ENCODE results near the gene GREB1.

Gene GREB1

DNA sequence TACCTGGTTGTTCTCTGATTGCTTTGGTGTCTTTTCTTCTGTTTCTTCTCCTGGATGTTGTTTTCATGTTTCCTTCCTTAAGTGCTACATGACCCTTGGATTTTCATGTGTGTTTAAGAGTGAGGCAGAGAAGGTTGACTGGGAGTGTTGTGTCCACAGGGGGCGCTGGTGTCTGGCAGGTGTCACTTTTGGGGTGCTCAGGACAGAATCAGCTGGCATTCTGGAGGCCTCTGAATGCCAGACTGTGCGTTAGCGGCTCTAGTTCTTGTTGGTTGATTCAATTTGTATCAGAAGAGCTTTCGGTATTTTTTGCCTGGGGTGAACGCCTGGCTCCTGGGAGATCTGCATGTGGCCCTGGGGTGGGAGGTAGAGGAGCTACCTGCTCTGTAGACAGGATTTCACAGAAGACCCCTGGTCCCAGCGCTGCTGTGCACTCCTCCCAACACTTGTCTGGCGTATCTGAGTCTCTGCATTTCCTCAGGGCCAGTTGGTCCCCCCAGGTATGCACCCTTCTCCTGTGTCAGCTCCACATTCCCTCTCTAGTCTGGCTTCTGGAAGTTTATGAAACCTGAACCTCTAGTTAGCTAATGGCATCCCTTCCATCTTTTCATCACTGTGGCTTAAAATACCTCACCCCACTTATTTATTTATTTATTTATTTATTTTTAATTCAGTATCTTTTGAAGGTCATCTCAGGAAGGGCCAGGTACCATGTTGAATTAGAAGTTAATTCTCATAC is 1.1 kb downstream of the GREB1 start:
- no peak for DNase-seq
- in situ Hi-C loops (cut with HindIII; ENCODE audit: low pct_ligation_motif_present, low pct_unique_long_range_greater_than_20kb, low sequenced_read_pairs): no loop called here

DNA sequence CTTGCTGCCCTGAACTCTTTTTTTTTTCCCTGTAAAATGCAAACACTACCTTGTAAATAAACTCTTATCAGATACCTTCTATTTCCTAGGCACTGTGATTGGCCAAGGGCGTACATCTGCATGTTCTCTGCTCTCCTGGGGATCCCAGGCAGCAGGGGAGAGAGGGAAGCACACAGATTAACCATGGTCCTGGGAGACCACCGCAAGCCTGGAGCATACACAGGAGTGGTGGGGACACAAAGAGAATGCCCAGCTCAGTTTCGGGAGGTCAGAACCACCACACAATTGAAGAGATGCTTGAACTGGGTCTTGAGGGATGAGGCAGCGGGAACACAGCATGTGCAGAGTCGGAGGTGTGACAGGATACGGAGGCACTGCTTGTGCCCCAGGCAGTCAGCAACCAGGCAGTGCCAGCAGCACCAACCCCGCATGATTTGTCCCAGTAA is 2.1 kb downstream of the GREB1 start:
- no peak for DNase-seq
- in situ Hi-C loops (cut with HindIII; ENCODE audit: low pct_ligation_motif_present, low pct_unique_long_range_greater_than_20kb, low sequenced_read_pairs): no loop called here

DNA sequence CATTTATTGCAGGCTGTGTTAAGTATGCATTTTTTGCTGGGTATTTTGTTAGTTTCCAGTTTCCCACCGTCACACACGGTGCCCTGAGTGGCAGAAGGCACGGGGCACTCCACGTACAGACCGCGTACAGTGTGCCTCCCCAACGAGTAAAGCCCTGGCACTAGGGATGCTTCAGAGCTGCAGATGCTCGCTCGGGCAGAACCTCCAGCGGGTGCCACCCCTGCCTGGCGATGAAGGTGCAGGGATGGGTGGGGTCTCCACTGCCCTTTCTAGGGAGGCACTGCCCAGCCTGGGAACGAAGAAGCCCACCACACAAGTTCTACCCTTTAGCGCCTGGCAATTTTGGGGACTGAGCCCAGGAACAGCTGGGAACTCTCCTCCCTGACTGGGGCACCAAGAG is 4.1 kb downstream of the GREB1 start:
- DNase-seq: no peak
- in situ Hi-C loops (cut with HindIII; ENCODE audit: low pct_ligation_motif_present, low pct_unique_long_range_greater_than_20kb, low sequenced_read_pairs): no loop called here

DNA sequence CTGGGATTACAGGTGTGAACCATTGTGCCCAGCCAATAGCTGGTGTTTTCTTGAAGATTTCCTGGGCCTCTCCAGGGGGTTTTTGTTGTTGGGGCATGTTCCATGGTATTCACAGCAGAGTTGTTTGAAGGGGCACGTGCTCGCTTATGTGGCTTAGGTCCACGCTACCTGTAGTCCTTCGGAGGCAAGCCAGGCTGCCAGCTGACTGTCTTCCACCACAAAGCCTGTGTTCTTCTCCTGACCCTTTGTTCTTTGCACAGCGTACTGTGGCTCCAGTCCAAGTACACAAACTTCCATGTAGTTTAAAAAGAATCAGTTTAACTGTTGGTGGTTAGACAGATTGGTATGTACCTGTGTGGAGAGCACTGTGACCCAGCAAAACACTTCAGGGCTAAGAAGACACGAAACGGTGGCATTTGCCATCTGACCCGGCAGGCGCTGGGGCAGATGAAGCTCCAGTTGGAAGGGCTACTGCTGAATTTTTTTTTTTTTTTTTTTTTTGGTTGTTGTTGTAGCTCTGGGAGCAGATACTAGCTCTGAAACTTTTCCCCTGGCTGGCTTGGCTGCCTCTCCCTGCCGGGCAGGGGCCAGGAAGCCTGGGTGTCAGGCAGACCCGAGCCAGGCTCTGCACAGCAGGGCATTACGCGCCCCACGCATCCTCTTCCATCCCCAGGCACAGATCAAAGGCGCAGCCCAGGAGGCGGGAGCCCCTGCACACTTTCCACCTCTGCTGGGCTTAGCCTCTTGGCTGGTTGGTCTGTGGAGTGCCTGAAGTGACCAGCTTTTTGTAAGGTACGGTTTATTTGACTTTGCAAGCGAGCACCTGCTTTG is 5.7 kb downstream of the GREB1 start:
- in situ Hi-C loops (cut with HindIII; ENCODE audit: low pct_ligation_motif_present, low pct_unique_long_range_greater_than_20kb, low sequenced_read_pairs): no loop called here
- no peak for DNase-seq

DNA sequence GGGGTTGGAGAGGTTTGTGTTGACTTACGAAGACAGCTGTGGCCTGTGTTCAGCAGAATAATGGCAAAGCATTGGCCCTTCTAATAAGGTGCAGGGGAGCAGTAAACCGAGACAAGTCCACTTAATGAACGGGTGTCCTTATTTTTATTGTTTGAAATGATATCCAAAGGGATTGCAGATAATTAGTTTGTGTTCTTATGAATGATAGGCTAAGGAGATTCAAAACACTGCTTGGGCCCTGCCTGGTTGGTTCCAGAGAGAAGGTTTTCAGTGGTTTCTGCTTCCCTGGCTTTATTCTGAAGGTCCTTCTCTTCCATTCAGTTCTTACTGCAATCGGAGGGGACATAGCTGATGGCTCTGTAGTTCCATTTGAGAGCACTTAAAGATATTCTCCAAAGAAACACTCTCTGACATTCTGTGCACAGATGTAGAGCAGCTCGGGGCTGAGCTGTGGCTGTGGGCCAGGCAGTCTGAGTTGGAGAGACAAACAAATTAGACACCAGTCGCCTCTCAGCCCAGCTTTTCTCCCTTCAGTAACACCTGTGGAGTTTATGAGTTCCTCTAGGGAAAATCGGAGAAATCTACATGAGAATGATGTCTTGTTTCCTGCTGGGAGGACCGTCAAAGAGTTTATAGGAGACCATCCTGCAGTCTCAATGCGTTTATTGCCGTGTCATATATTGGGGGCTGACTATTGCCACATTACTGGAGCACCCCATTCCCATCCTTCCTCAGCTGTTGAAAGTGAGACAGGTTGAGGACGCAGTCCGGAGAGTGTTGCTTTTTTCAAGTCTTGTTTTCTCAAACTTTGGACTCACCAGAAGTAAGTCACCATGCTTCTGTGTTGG is 6.5 kb downstream of the GREB1 start:
- no peak for DNase-seq
- in situ Hi-C loops (cut with HindIII; ENCODE audit: low pct_ligation_motif_present, low pct_unique_long_range_greater_than_20kb, low sequenced_read_pairs): no loop called here

DNA sequence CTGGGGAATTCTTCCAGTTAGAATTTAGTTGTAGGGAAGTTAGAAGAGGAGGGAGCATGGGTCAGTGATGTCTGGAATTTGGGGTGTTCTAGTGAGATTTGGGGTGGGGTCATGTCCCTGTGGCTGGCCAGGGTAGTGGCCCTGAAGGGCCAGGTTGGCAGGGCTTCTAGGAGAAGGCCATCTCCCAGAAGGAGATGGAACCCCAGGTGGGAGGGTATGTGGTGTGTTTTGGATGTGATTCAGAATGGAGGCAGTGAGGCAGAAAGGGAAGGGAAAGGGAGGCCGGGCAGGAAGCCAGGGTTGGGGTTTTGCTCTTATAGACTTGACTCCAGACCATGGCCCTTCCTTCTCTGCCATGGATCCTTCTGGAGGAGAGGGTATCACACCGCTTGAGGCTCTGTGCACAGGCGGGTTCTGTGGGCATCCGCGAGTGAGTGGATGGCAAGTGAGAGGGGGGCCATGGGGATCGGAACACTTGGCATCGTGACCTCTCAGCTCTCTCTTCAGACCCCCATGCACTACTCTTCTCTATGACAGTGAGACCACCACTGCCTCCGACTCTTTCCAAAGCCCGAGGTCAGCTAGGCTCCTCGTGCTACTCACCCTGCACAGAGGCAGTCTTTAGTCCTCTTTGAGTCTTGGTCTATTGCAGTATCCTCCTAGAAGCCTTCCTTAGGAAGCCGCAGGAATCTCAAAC is 7.3 kb downstream of the GREB1 start:
- DNase-seq: no peak
- in situ Hi-C loops (cut with HindIII; ENCODE audit: low pct_ligation_motif_present, low pct_unique_long_range_greater_than_20kb, low sequenced_read_pairs): no loop called here

DNA sequence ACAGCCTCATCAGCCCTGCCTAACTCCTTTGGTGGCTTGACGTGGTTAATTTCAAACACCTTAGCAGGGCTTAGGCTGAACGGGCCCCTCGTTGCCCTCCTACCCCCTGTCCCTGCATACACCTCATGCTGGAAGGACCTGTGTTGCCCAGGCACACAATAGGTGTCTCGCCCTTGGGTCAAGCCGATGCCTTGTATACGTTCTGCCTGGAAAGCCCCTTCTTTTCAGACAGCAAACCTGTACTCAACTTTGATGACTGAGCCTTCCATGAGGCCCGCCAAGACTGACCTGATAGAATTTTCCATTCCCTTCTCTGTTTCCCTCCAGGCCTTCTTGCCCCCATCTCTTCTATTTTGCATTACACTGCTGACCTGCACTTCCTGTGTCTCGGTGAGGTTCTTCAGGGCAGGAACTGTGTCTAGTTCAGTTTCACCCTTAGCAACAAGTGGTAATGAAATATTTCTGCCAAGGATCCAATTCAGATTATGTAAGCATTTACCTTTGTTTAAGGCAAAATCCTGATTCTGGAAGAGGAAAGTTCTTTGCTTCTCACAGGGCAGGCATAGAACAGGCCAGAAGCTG is 7.9 kb downstream of the GREB1 start:
- DNase-seq: no peak
- in situ Hi-C loops (cut with HindIII; ENCODE audit: low pct_ligation_motif_present, low pct_unique_long_range_greater_than_20kb, low sequenced_read_pairs): no loop called here

DNA sequence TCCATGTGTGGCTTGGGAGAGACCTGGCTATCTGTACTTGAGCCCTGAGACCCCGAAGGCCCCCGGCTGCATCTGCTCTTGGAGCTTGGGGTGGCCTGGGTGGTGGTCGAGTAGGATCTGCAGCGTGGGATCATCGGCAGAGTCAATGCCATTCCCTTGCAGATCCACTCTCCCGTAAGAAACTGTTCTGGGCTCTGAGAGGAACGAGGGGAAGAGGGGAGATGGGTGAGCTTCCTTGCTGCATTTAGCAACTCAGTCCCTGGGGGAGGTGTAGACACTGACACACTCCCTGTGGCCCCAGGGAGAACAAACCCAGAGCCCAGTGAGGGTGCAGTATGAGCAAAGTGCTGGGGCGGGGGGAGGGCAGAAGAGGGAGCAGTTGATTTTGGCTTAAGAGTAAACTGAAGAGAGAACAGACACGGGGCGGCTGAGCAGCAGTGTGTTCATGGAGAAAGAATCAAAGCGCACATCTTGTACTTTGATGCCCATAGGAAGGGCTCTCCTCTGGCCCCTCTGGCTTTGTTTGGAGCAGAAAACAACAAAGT is 8.5 kb downstream of the GREB1 start:
- no peak for DNase-seq
- in situ Hi-C loops (cut with HindIII; ENCODE audit: low pct_ligation_motif_present, low pct_unique_long_range_greater_than_20kb, low sequenced_read_pairs): no loop called here

DNA sequence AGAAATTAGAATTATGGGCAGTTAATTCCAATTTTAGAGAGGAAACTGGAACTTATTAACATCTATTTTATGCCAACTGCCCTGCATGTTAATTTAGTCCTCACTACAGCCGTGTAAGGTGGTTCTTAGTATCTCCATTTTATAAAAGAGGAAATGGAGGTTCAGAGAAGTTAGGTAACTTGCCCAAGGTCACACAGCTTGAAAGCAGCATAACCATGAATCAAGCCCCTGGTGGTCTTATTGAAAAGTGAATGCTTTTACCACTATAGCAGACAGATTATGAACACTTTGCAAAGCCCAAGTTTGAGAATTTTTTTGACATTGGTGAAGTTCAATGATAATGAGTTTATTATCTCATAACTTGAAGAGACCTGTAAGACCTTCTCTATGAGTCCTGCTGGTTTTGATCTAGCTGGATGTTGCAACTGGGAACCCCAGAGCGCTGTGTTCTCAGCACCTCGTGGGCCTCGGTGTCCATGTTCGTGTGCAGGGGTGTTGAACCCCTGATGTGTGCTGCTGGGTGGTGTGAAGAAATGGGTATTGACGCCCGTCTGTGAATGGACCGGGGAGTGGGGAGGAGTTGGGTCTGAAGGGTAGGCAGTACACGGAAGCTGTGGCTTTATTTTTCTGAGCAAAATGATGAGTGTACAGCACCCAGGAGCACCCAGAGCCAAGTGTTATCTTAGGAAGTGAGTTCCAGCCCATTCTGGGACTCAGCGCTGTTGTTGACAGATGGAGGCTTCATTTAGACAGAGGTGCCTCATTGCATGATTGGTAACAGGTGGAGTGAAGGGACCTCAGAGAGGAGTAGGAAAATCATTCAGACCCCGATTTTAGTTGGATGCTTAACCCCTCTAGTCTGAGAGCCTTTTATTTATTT is 9.7 kb downstream of the GREB1 start:
- DNase-seq: no peak
- in situ Hi-C loops (cut with HindIII; ENCODE audit: low pct_ligation_motif_present, low pct_unique_long_range_greater_than_20kb, low sequenced_read_pairs): no loop called here

DNA sequence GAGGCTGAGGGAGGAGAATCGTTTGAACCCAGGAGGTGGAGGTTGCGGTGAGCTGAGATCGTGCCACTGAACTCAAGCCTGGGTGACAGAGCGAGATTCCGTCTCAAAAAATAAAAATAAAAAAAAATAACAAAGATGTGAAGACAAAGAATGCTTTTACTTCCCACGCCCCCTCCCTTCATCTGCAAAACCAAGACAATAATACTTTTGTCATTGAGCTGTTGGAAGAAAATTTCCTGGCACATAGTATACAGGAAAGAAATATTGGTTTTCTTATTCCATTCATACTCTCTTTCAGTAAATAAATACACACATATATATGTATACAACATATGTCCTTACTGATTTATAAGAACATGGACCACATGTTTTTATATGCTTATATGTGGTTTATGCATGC is 12.2 kb downstream of the GREB1 start:
- no peak for DNase-seq
- in situ Hi-C loops (cut with HindIII; ENCODE audit: low pct_ligation_motif_present, low pct_unique_long_range_greater_than_20kb, low sequenced_read_pairs): no loop called here

DNA sequence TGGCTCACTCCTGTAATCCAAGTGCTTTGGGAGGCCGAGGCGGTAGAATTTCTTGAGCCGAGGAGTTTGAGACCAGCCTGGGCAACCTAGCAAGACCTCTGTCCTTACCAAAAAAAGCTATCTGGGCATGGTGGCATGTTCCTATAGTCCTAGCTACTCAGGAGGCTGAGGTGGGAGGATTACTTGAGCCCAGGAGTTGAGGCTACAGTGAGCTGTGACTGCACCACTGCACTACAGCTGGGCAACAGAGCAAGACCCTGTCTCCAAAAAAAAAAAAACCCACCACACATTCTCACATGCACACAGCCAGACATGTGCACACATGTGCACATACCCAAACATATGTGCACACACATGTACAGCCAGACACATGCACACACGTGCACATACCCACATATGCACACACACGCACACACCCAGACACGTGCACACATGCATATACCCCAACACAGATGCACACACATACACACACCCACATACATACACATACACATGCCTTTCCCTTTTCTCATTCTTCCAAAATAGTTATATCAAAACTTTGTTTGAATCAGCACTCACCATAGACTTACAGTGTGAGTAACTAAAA is 14.2 kb downstream of the GREB1 start:
- in situ Hi-C loops (cut with HindIII; ENCODE audit: low pct_ligation_motif_present, low pct_unique_long_range_greater_than_20kb, low sequenced_read_pairs): no loop called here
- no peak for DNase-seq

DNA sequence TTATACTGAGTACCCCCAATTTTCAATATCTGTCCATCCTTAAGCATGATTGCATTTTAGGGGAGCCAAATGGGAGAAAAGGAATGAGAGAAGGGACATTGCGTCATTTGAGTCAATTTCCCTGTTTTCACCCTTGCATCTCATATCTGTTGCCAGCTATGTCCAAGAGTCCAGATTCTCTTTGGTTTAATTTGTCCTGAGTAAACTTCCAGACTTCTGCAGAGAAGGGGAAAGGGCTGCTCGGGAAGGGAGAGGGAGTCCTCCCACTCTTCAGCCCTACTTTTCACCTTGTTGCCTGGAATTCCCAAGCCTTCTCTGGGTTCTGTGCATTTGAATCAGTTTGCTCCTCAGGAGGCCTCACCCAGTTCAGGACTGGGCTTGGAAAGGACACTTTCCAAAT is 16.5 kb downstream of the GREB1 start:
- in situ Hi-C loops (cut with HindIII; ENCODE audit: low pct_ligation_motif_present, low pct_unique_long_range_greater_than_20kb, low sequenced_read_pairs): no loop called here
- DNase-seq: no peak

DNA sequence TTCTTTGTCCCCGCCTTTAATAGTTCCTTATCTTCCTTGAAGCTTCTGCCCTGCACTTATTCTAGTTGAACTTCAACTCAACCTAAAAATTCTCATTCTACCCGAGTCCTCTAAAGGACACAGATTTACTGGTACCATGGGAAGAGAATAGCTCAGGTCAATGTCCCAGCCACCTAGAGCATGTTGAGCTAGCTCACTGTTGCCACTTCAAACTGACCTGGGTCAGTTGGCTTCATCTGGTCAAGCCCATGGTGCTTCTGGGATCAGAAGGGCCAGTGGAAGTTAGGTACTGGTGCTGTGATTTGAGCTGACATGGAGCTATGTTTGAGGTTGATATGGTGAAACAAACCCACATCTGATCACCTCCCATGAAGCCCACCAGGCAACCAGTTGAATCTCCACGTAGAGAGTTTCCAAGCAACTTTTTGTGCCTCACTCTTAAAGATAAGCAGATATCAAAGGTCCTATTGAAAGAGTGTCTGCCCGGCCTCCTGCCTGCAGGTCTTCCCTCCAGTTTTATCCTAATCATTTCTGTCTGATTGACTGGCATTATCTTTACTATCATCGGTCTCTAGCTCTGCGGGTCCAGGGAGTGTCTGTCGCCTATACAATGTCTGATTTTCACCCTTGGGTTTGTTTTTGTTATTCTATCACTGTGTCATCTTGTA is 17.2 kb downstream of the GREB1 start:
- no peak for DNase-seq
- in situ Hi-C loops (cut with HindIII; ENCODE audit: low pct_ligation_motif_present, low pct_unique_long_range_greater_than_20kb, low sequenced_read_pairs): no loop called here

DNA sequence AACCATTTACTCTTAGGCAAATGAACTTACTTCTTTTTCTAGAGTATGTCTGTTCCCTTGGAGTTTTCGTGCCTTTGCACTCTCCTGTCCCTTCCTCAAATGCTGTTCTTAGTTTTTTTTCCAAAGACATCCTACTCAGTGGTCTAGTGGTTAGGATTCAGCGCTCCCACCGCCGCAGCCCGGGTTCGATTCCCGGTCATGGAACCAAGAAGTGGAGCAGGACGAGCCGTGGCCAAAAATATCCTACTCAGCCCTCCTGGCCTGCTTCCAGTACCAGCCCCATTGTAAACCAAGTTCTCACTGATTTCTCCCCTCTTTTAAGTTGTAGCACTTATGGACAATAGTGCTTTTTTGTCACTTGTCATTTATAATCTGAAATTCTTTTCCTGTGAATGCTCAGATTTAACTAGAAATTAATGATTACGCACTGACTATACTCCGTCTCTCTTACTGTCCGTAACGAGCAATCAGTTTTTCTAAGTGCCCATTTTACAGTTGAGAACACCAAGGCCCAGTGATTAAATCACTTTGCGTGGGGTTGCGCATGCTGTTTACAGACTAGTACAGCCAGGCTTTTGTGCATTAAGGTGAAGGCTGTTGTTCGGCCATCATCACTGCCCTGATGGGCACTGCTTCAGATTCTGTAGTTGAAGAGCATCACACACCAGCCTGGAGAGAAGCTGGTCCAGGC is 17.9 kb downstream of the GREB1 start:
- DNase-seq: no peak
- in situ Hi-C loops (cut with HindIII; ENCODE audit: low pct_ligation_motif_present, low pct_unique_long_range_greater_than_20kb, low sequenced_read_pairs): no loop called here

DNA sequence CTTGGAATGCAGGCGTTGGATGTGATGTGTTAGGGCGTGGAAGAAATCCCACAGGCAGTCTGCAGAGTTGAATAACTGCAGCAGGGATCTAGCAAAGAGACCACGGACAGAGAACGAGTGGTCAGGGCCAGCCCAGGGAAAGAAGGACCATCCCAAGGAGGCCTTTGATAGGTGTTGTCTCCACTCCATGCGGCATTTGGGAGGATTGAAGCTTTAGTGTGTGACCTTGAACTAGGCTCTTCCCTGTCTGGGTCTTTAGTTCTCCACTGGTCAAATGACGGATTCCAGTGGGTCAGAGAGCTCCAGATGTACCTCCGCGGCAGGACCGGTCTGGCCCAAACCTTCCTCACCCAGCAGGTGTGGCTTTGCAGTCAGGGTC is 18.4 kb downstream of the GREB1 start:
- DNase-seq: no peak
- in situ Hi-C loops (cut with HindIII; ENCODE audit: low pct_ligation_motif_present, low pct_unique_long_range_greater_than_20kb, low sequenced_read_pairs): no loop called here
